B cell (primary cell): ENCODE results near the gene CLCF1. TPM values are rescaled to one million over a fixed set of nuclear protein-coding genes. Genes with fewer than 3 reads are reported as not detected.

ENCODE experiments used
- ATAC-seq: fragments of 200-7000 bp; cut with Tn5 transposase; one replicate; pipeline ENCODE4 v1.10.0; 2021; ENCODE audit warnings: low read depth, mild to moderate bottlenecking, moderate number of reproducible peaks, moderate library complexity
- CTCF ChIA-PET: fragments of 350-600 bp; sonication (Branson Sonifier 250); formaldehyde crosslinking; loops from one replicate; lab custom pipeline; 2021; ENCODE audit warnings: antibody characterized with exemption, inconsistent platforms; lab: Charles Lee
- POLR2A ChIA-PET: fragments of 350-600 bp; sonication (Branson Sonifier 250); formaldehyde crosslinking; loops from one replicate; lab custom pipeline; 2021; ENCODE audit warnings: antibody characterized with exemption; lab: Charles Lee
- DNase-seq: peaks from one replicate; pipeline ENCODE4 v3.0.0; 2013
- H2AFZ ChIP-seq: 2 replicates; pipeline ENCODE4 v1.6.1; 2012; ENCODE audit warnings: mild to moderate bottlenecking, low read depth, low read length; ENCODE audit not compliant: insufficient read depth, poor library complexity, severe bottlenecking
- H3K27ac ChIP-seq, 2 donors: 1 replicate in 1 of 2; 2 replicates in 1 of 2; pipeline ENCODE4 v1.5.1; 2012 to 2013; ENCODE audit warnings: low read length in 2 of 2, mild to moderate bottlenecking in 2 of 2, moderate library complexity in 1 of 2
- H3K27me3 ChIP-seq, 4 experiments: fragments of 200-600 bp in 1 of 4; sonication (generic) in 1 of 4; replicated peaks in 1 of 4; 1 replicate in 2 of 4; 2 replicates in 2 of 4; pipeline versions ENCODE4 v1.6.1 to v1.7.0; 2013 to 2016; ENCODE audit warnings: low read length in 3 of 4, mild to moderate bottlenecking in 2 of 4, mixed read lengths in 1 of 4, moderate library complexity in 1 of 4; ENCODE audit not compliant: insufficient read depth in 4 of 4, control insufficient read depth in 3 of 4; ENCODE audit errors: control extremely low read depth in 1 of 4
- H3K36me3 ChIP-seq, 2 experiments: replicated peaks in 1 of 2; 1 replicate in 1 of 2; 2 replicates in 1 of 2; pipeline versions ENCODE4 v1.6.1 to v1.7.1; 2013; ENCODE audit warnings: low read length in 1 of 2; ENCODE audit not compliant: insufficient read depth in 2 of 2, control insufficient read depth in 1 of 2; ENCODE audit errors: control extremely low read depth in 1 of 2, extremely low read depth in 1 of 2
- H3K4me1 ChIP-seq, 2 donors: fragments of 200-600 bp in 1 of 2; sonication (generic) in 1 of 2; 1 replicate in 1 of 2; 2 replicates in 1 of 2; pipeline versions ENCODE4 v1.5.1 to v1.6.1; 2013 to 2017; ENCODE audit warnings: low read length in 2 of 2; ENCODE audit not compliant: control insufficient read depth in 2 of 2, insufficient read depth in 2 of 2
- H3K4me2 ChIP-seq: replicated peaks from 2 replicates; pipeline ENCODE3; 2012; ENCODE audit warnings: mild to moderate bottlenecking, low read depth, low read length; ENCODE audit not compliant: poor library complexity, severe bottlenecking
- H3K4me3 ChIP-seq, 5 experiments: fragments of 200-600 bp in 1 of 5; sonication (generic) in 1 of 5; 1 replicate in 3 of 5; 2 replicates in 2 of 5; pipeline versions ENCODE4 v1.5.1 to v1.7.0; 2011 to 2016; ENCODE audit warnings: low read length in 4 of 5, mild to moderate bottlenecking in 4 of 5, low read depth in 2 of 5, control low read depth in 1 of 5, moderate library complexity in 1 of 5; ENCODE audit not compliant: insufficient read depth in 1 of 5; ENCODE audit errors: control extremely low read depth in 1 of 5, extremely low read depth in 1 of 5
- H3K79me2 ChIP-seq: fragments of 200-600 bp; sonication (generic); one replicate; pipeline ENCODE4 v1.6.0; 2016; ENCODE audit warnings: low read length; ENCODE audit not compliant: control insufficient read depth, insufficient read depth
- H3K9ac ChIP-seq: fragments of 200-600 bp; sonication (generic); 2 replicates; pipeline ENCODE4 v1.6.1; 2017; ENCODE audit warnings: mild to moderate bottlenecking, low read length, moderate library complexity
- H3K9me3 ChIP-seq, 3 donors: one replicate each; pipeline versions ENCODE4 v1.6.1 to v1.7.1; 2013; ENCODE audit warnings: low read length in 2 of 3; ENCODE audit not compliant: control insufficient read depth in 2 of 3, insufficient read depth in 1 of 3; ENCODE audit errors: control extremely low read depth in 1 of 3
- H4K20me1 ChIP-seq: 2 replicates; pipeline ENCODE4 v1.6.0; 2012; ENCODE audit warnings: mild to moderate bottlenecking, low read length; ENCODE audit not compliant: insufficient read depth, control insufficient read depth, poor library complexity, severe bottlenecking
- H3K27ac Mint-ChIP-seq: one replicate; pipeline ENCODE4 v1.8.0; 2021; ENCODE audit warnings: mixed read lengths
- H3K27me3 Mint-ChIP-seq: one replicate; pipeline ENCODE4 v1.8.0; 2021; ENCODE audit warnings: mixed read lengths
- H3K4me1 Mint-ChIP-seq: one replicate; pipeline ENCODE4 v1.8.0; 2021; ENCODE audit warnings: mixed read lengths
- H3K4me3 Mint-ChIP-seq: one replicate; pipeline ENCODE4 v1.8.0; 2021; ENCODE audit warnings: mixed read lengths
- H3K9me3 Mint-ChIP-seq: one replicate; pipeline ENCODE4 v1.8.0; 2022; ENCODE audit warnings: mixed read lengths; ENCODE audit not compliant: insufficient read depth
- EZH2 ChIP-seq: IDR thresholded peaks from 2 replicates; pipeline ENCODE4 v1.6.1; 2012; ENCODE audit warnings: borderline replicate concordance, low read depth, mild to moderate bottlenecking, moderate library complexity, low read length; ENCODE audit not compliant: insufficient read depth, poor library complexity, severe bottlenecking
- WGBS: methylation state at CpG from one replicate; pipeline ENCODE4 v1.1.5; 2013; ENCODE audit warnings: missing lambda C conversion rate; ENCODE audit not compliant: insufficient coverage; 5-methylcytosine and 5-hydroxymethylcytosine counted together
- intact Hi-C: fragments of 100-400 bp; cut with micrococcal nuclease; formaldehyde crosslinking; loops from one replicate; pipeline ENCODE4 v1.10.0; 2022
- polyA plus RNA-seq: library from polyadenylated mRNA; depleted of rRNA; stranded (reverse); fragments of >200 nt; gene quantifications from 2 replicates; pipeline ENCODE4 v1.2.3, GENCODE V29; 2012
- total RNA-seq, 2 donors: library from RNA; stranded (reverse); fragments of 120-200 nt in 1 of 2; gene quantifications; 1 replicate in 1 of 2; 2 replicates in 1 of 2; pipeline versions ENCODE4 v1.2.3 to v1.2.4, GENCODE V29; 2013 to 2022
- TF ChIP-seq, protein P1 (sequence below): fragments of 200-600 bp; IDR thresholded peaks from one replicate; pipeline ENCODE4 v1.8.0; 2022; ENCODE audit warnings: antibody characterized with exemption, mild to moderate bottlenecking

CLCF1 gene
- total and polyA plus RNA-seq, 2 donors (not counting 1 experiment from before 2014, with no cell fraction given), result 29.1 to 44.6 TPM

DNA sequence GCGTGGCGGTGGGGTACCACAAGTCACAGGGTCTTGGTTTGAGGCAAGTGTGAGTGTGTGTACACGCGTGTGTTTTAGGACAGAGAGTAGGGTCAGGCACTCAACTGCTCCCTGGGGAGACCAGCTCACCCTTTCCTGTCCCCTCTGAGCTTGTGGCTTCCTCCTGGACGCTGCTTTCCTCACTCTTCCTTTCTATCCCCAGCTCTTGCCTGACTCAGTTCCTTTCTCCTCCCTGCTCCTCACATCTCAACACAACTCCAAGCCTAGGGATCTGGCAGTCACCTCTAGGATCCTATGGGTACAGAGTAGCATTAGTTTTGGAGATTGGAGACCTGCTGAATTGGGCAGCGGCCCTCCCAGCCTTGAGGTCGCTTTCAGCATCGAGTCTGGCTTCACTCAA, 4.1 kb downstream of the CLCF1 start:
- Mint-ChIP-seq H3K9me3 (no peaks in the 10 kb centered on the region), H3K27me3 (no peaks in the 10 kb centered on the region), H3K27ac (peak overlapping the region; percentile 72), H3K4me1 (peaks cover 83% of the 10 kb centered on the region), H3K4me3 (peak overlapping the region; percentile 92)
- DNase-seq (no peak), ATAC-seq (no peak)
- Histone ChIP-seq H3K79me2 (peaks cover 77% of the 10 kb centered on the region), H2AFZ (no peak overlapping the region), H3K36me3 (peaks cover 0 to 31% of the 10 kb centered on the region in 2 experiments), H4K20me1 (peaks cover 77% of the 10 kb centered on the region), H3K9me3 (no peaks in the 10 kb centered on the region), H3K4me2 (peak overlapping the region; percentile 93), H3K4me1 (peaks cover 82 to 86% of the 10 kb centered on the region in 2 donors), H3K27ac (peak overlapping the region in 1 of 2 donors; percentile 70), H3K27me3 (no peaks in the 10 kb centered on the region), H3K4me3 (no peak overlapping the region), H3K9ac (no peak overlapping the region)
- intact Hi-C loops, result no loop called here
- POLR2A ChIA-PET, result interaction anchor here (7.6 to 14.2 kb wide), 2 partner anchors 12 to 14 kb away, joined by 47 to 323 read pairs; partner anchors contain the start of gene POLD4
- 72% methylated on average over 4 of the region's 8 CpGs for WGBS
- CTCF ChIA-PET, result interaction anchor here (1.0 to 42.2 kb wide), 3 partner anchors 2 to 67 kb away, joined by 3 to 2379 read pairs (median 2379); partner anchors contain the start of genes CLCF1, POLD4 and RAD9A
- TF ChIP-seq, protein P1, sequence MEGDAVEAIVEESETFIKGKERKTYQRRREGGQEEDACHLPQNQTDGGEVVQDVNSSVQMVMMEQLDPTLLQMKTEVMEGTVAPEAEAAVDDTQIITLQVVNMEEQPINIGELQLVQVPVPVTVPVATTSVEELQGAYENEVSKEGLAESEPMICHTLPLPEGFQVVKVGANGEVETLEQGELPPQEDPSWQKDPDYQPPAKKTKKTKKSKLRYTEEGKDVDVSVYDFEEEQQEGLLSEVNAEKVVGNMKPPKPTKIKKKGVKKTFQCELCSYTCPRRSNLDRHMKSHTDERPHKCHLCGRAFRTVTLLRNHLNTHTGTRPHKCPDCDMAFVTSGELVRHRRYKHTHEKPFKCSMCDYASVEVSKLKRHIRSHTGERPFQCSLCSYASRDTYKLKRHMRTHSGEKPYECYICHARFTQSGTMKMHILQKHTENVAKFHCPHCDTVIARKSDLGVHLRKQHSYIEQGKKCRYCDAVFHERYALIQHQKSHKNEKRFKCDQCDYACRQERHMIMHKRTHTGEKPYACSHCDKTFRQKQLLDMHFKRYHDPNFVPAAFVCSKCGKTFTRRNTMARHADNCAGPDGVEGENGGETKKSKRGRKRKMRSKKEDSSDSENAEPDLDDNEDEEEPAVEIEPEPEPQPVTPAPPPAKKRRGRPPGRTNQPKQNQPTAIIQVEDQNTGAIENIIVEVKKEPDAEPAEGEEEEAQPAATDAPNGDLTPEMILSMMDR, result no peak
- TF ChIP-seq EZH2, result no peak

DNA sequence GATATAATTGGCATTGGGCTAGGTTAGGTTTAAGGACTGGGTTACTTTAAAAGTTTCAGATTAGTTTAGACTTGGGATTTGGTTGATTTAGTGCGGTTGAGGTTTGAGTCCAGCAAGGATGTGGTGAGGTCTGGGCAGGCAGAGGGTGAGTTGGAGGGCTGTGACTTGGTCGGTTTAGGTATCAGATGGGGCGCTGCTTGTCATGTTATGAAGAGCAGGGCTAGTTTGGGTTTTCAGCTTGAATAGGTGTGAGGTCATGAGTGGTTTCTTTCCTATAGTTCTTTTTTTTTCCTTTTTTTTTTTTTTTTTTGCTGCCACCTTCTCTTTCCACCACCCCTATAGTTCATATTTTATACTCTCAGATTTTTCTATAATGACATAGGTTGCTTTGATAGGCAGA, 4.8 kb downstream of the CLCF1 start:
- Mint-ChIP-seq H3K27me3 (no peaks in the 10 kb centered on the region), H3K4me1 (peaks cover 84% of the 10 kb centered on the region), H3K9me3 (no peaks in the 10 kb centered on the region), H3K27ac (peak overlapping the region; percentile 72), H3K4me3 (peak overlapping the region; percentile 92)
- ChIA-PET POLR2A (interaction anchor here (0.6 to 14.2 kb wide), 5 partner anchors 12 to 98 kb away, joined by 3 to 323 read pairs (median 6); partner anchors contain the start of gene POLD4), CTCF (interaction anchor here (0.6 to 42.2 kb wide), 5 partner anchors 3 to 121 kb away, joined by 3 to 2379 read pairs (median 3); partner anchors contain the start of genes CLCF1, POLD4 and RAD9A)
- H3K4me3 ChIP-seq, result no peak overlapping the region
- H3K36me3 ChIP-seq, result peaks cover 0 to 37% of the 10 kb centered on the region in 2 experiments
- 13% methylated on average over 1 of the region's 3 CpGs for WGBS
- peaks cover 83 to 87% of the 10 kb centered on the region in 2 donors for H3K4me1 ChIP-seq
- peaks cover 83% of the 10 kb centered on the region for H3K79me2 ChIP-seq
- H3K4me2 ChIP-seq, result peak overlapping the region; percentile 93
- ATAC-seq (peak; percentile 9), DNase-seq (no peak)
- peak overlapping the region in 1 of 2 donors; percentile 70 for H3K27ac ChIP-seq
- H3K9me3 ChIP-seq, result no peaks in the 10 kb centered on the region
- no peaks in the 10 kb centered on the region for H3K27me3 ChIP-seq
- H4K20me1 ChIP-seq, result peaks cover 79% of the 10 kb centered on the region
- TF ChIP-seq EZH2, result no peak
- TF ChIP-seq, protein P1, result no peak
- intact Hi-C loops, result no loop called here
- no peak overlapping the region for H2AFZ ChIP-seq
- no peak overlapping the region for H3K9ac ChIP-seq
